NB4 (cell line): Measurements from ENCODE around the gene NETO1.

ENCODE experiments used
- CTCF ChIP-seq: IDR thresholded peaks from one replicate; pipeline ENCODE4 v1.5.1; 2012; ENCODE audit warnings: low read depth, low read length
- MAX ChIP-seq: IDR thresholded peaks from 2 replicates; pipeline ENCODE4 v1.6.1; 2011; ENCODE audit warnings: low read depth, low read length
- MYC ChIP-seq: IDR thresholded peaks from 2 replicates; pipeline ENCODE4 v1.6.1; 2011; ENCODE audit warnings: low read depth, low read length
- POLR2A ChIP-seq: IDR thresholded peaks from 2 replicates; pipeline ENCODE4 v1.6.1; 2011; ENCODE audit warnings: mild to moderate bottlenecking; ENCODE audit not compliant: insufficient read length; ENCODE audit errors: extremely low read depth

- TF ChIP-seq CTCF (no peak), MAX (no peak), POLR2A (no peak), MYC (no peak)
Measured at GRCh38 chr18:72826736-72827135, 41.1 kb downstream of the NETO1 start.
